HepG2 (cell line): ENCODE results near the gene MYOZ3. TPM values are rescaled to one million over a fixed set of nuclear protein-coding genes. Genes with fewer than 3 reads are reported as not detected.

Source experiments
- ATAC-seq: fragments of 200-7000 bp; cut with Tn5 transposase; 3 replicates; pipeline ENCODE4 v1.9.1; 2020; ENCODE audit warnings: mild to moderate bottlenecking, moderate library complexity
- BruUV-seq: library from RNA; stranded (reverse); fragments of 400-500 nt; replicated peaks from 2 replicates; lab custom pipeline; 2021; lab: Mats Ljungman, UMichigan
- CTCF ChIA-PET: fragments of 300-600 bp; formaldehyde crosslinking; extraction: SDS; loops from one replicate; lab custom pipeline; 2021; ENCODE audit warnings: low total read pairs, inconsistent platforms, low intra/inter-chr PET ratio; lab: Yijun Ruan, JAX
- POLR2A ChIA-PET: fragments of 350-600 bp; sonication (Branson Sonifier 250); formaldehyde crosslinking; loops from one replicate; lab custom pipeline; 2020; ENCODE audit warnings: antibody characterized with exemption, inconsistent platforms; lab: Yijun Ruan, JAX
- DNase-seq: peaks from one replicate; pipeline ENCODE4 v3.0.0-alpha.2; 2015; ENCODE audit warnings: low spot score
- FAIRE-seq: peaks from 3 replicates; lab custom pipeline; 2011; peaks lifted over from hg19 to GRCh38; lab: Jason Lieb, UNC
- H2AFZ ChIP-seq: one replicate; pipeline ENCODE4 v1.6.1; 2011; ENCODE audit warnings: low read length, inconsistent platforms
- H3K27ac ChIP-seq: fragments of 300-600 bp; 3 replicates; pipeline ENCODE4 v1.8.0; 2011; ENCODE audit warnings: mixed run types, mild to moderate bottlenecking, mixed read lengths, low read length, inconsistent platforms; ENCODE audit not compliant: insufficient read depth; ENCODE audit errors: extremely low read length
- H3K27me3 ChIP-seq, 2 experiments: fragments of 200-600 bp in 1 of 2; 2 replicates in 1 of 2; 3 replicates in 1 of 2; pipeline versions ENCODE4 v1.6.0 to v1.8.0; 2011; ENCODE audit warnings: low read length in 2 of 2, mild to moderate bottlenecking in 2 of 2, moderate library complexity in 2 of 2, inconsistent platforms in 1 of 2; ENCODE audit not compliant: insufficient read depth in 2 of 2, control insufficient read depth in 1 of 2
- H3K36me3 ChIP-seq, 2 experiments: fragments of 200-600 bp in 1 of 2; replicated peaks in 1 of 2; 2 replicates in 1 of 2; 3 replicates in 1 of 2; pipeline versions ENCODE4 v1.5.1 to v1.8.0; 2011; ENCODE audit warnings: low read length in 2 of 2, inconsistent platforms in 1 of 2; ENCODE audit not compliant: insufficient read depth in 2 of 2, control insufficient read depth in 1 of 2
- H3K4me1 ChIP-seq: 2 replicates; pipeline ENCODE4 v1.5.1; 2012; ENCODE audit warnings: low read length, inconsistent platforms; ENCODE audit not compliant: insufficient read depth
- H3K4me2 ChIP-seq: 2 replicates; pipeline ENCODE4 v1.6.0; 2011; ENCODE audit warnings: low read depth, low read length, inconsistent platforms
- H3K4me3 ChIP-seq, 3 experiments: fragments of 200-600 bp in 1 of 3; sonication (generic), shearing (Covaris generic) in 1 of 3; replicated peaks in 1 of 3; 2 replicates each; pipeline ENCODE4 v1.5.1; 2011 to 2016; ENCODE audit warnings: low read length in 3 of 3, inconsistent platforms in 2 of 3, low read depth in 2 of 3, mild to moderate bottlenecking in 2 of 3, control low read depth in 1 of 3, mixed read lengths in 1 of 3; ENCODE audit not compliant: insufficient read depth in 1 of 3
- H3K79me2 ChIP-seq: one replicate; pipeline ENCODE4 v1.6.1; 2011; ENCODE audit warnings: low read length, inconsistent platforms; ENCODE audit not compliant: insufficient read depth
- H3K9ac ChIP-seq: 2 replicates; pipeline ENCODE4 v1.6.0; 2011; ENCODE audit warnings: mild to moderate bottlenecking, low read depth, low read length, inconsistent platforms; ENCODE audit not compliant: insufficient read depth
- H3K9me3 ChIP-seq: 2 replicates; pipeline ENCODE4 v1.5.1; 2012; ENCODE audit warnings: mild to moderate bottlenecking, low read length
- H4K20me1 ChIP-seq: 2 replicates; pipeline ENCODE4 v1.6.0; 2011; ENCODE audit warnings: inconsistent platforms, mild to moderate bottlenecking, low read length, moderate library complexity; ENCODE audit not compliant: insufficient read depth
- GLI4 ChIP-seq: sonication (generic); formaldehyde crosslinking; IDR thresholded peaks from 2 replicates; pipeline ENCODE4 v1.5.1; 2020; ENCODE audit warnings: missing genetic modification reagents, mild to moderate bottlenecking, moderate library complexity, borderline replicate concordance
- NR2F6 ChIP-seq, 2 experiments: IDR thresholded peaks; 2 replicates each; pipeline ENCODE4 v1.6.1; 2016; ENCODE audit warnings: antibody characterized with exemption in 1 of 2, mild to moderate bottlenecking in 1 of 2
- PAF1 ChIP-seq: IDR thresholded peaks from 2 replicates; pipeline ENCODE4 v1.6.1; 2016; ENCODE audit warnings: missing genetic modification reagents, missing compliant biosample characterization
- RAD21 ChIP-seq: fragments of 450-650 bp; formaldehyde crosslinking; IDR thresholded peaks from 2 replicates; pipeline ENCODE4 v1.5.0; 2020; ENCODE audit warnings: mild to moderate bottlenecking
- WGBS: methylation state at CpG from one replicate; pipeline ENCODE4 v1.1.6; 2017; ENCODE audit warnings: low lambda C conversion rate; 5-methylcytosine and 5-hydroxymethylcytosine counted together
- in situ Hi-C: cut with HindIII; loops from 2 replicates; pipeline ENCODE4 v1.10.0; 2017; ENCODE audit warnings: low pct_unique_long_range_greater_than_20kb; ENCODE audit not compliant: extremely low pct_ligation_motif_present
- intact Hi-C: fragments of 100-400 bp; cut with micrococcal nuclease; formaldehyde crosslinking; loops from one replicate; pipeline ENCODE4 v1.10.0; 2022; ENCODE audit not compliant: unreplicated experiment
- polyA plus RNA-seq, 8 experiments: library from polyadenylated mRNA; depleted of rRNA in 3 of 8; stranded (reverse) in 7 of 8; unstranded in 1 of 8; fragments of >200 nt; fragmentation: Illumina TruSeq in 4 of 8; extraction: Trizol in 4 of 8; gene quantifications; 2 replicates each; pipeline versions ENCODE4 v1.2.1 to v1.2.3, GENCODE V29; 2011 to 2016; ENCODE audit warnings: low read depth in 4 of 8, missing spikeins in 1 of 8, mixed read lengths in 1 of 8; ENCODE audit not compliant: insufficient read depth in 1 of 8
- total RNA-seq, 5 experiments: library from RNA; depleted of rRNA; stranded (reverse); fragments of >200 nt; fragmentation: Illumina TruSeq; extraction: Trizol; gene quantifications; 2 replicates each; pipeline ENCODE4 v1.2.3, GENCODE V29; 2016; ENCODE audit warnings: low read depth in 1 of 5
- TF ChIP-seq, protein P1 (sequence below): sonication (generic); formaldehyde crosslinking; IDR thresholded peaks from 2 replicates; pipeline ENCODE4 v1.9.0; 2021; ENCODE audit warnings: missing genetic modification reagents, mild to moderate bottlenecking, borderline replicate concordance
- TF ChIP-seq, protein P2 (sequence below): sonication (generic); formaldehyde crosslinking; IDR thresholded peaks from 2 replicates; pipeline ENCODE4 v1.4.0; 2020; ENCODE audit warnings: missing genetic modification reagents
- TF ChIP-seq, protein P3 (sequence below): sonication (generic); formaldehyde crosslinking; IDR thresholded peaks from 2 replicates; pipeline ENCODE4 v1.5.0; 2020; ENCODE audit warnings: mild to moderate bottlenecking, missing genetic modification reagents, moderate library complexity
- TF ChIP-seq, protein P4 (sequence below): sonication (generic); formaldehyde crosslinking; IDR thresholded peaks from 2 replicates; pipeline ENCODE4 v1.8.1; 2023; ENCODE audit warnings: missing genetic modification reagents, inconsistent platforms, borderline replicate concordance

The MYOZ3 gene
- total and polyA plus RNA-seq, 2 of the 13 experiments (the other 11 are each of a cell fraction or from before 2014, with no cell fraction given): 0.05 TPM; not detected in 1

DNA sequence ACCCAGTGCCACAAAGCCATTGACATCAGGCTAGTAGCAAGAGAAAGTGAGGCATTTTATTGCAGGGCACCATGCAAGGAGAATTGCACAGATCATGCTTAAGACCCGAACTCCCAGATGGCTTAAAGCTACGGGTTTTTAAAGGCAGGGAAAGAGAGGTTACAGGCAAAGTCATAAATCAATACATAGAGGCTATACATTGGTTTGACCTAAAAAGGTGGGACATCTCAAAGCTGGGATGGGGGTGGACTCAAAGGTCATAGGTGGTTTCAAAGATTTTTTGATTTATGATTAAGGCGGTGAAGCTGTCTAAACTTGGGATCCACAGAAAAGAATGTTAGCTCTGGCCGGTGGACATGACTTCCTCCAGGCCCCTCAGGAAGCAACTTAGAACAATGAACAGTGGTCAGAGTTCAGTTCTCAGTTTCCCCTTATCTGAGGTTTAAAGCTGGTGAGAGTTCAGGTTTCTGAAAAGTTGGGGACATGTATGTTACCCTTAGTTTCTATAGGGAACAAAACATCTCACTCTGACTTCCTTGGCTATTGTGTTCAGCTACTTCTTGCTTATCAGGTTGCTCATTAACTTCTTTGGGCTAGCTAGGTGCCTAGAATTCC lies 45.8 kb downstream of the MYOZ3 start:
- no peak overlapping the region for H3K4me2 ChIP-seq
- no peaks in the 10 kb centered on the region for H3K79me2 ChIP-seq
- 0 out of 2 replicates have a peak, but pooled peaks cover 3% of the 10 kb centered on the region for H3K4me1 ChIP-seq
- in situ Hi-C loops (no loop called here), intact Hi-C loops (no loop called here)
- H3K4me3 ChIP-seq: no peak overlapping the region
- no peak overlapping the region for H2AFZ ChIP-seq
- POLR2A ChIA-PET: no interaction called here
- no peak overlapping the region for H3K9ac ChIP-seq
- no peaks in the 10 kb centered on the region for H3K27me3 ChIP-seq
- H4K20me1 ChIP-seq: no peaks in the 10 kb centered on the region
- CTCF ChIA-PET: no interaction called here
- BruUV-seq: no TSS peak
- 75% methylated on average over 4 of the region's 4 CpGs for WGBS
- no peaks in the 10 kb centered on the region for H3K9me3 ChIP-seq
- H3K27ac ChIP-seq: no peak overlapping the region
- FAIRE-seq: no peak
- no peak for DNase-seq
- peaks cover 6 to 27% of the 10 kb centered on the region in 2 experiments for H3K36me3 ChIP-seq
- TF ChIP-seq PAF1 (CRISPR knock-in tag) (no peak), NR2F6 (IDR thresholded peaks at IDR 0.05) (no peak), NR2F6 (CRISPR knock-in tag; IDR thresholded peaks at IDR 0.05) (no peak)
- TF ChIP-seq, protein P1, sequence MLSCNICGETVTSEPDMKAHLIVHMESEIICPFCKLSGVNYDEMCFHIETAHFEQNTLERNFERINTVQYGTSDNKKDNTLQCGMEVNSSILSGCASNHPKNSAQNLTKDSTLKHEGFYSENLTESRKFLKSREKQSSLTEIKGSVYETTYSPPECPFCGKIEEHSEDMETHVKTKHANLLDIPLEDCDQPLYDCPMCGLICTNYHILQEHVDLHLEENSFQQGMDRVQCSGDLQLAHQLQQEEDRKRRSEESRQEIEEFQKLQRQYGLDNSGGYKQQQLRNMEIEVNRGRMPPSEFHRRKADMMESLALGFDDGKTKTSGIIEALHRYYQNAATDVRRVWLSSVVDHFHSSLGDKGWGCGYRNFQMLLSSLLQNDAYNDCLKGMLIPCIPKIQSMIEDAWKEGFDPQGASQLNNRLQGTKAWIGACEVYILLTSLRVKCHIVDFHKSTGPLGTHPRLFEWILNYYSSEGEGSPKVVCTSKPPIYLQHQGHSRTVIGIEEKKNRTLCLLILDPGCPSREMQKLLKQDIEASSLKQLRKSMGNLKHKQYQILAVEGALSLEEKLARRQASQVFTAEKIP (CRISPR knock-in tag): no peak
- ATAC-seq: no peak

DNA sequence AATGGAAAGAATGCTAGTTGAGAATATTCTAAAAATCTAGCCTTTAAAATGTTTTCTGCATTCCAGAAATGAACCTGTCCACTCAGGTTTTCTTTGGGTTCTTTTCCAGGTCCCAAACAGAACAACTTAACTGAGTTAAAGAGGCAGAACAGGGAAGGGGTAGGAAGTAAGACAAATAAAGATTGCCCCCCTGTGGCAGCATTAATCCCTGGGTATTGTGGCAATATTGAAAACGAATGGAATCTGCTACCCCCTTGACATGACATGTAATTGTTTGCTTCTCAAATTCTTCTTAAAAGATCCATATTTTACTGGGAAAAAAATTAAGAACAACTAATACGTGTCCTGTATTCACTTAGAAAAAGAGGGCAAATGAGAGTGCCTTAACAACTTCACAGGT lies 49.1 kb downstream of the MYOZ3 start:
- H4K20me1 ChIP-seq: no peaks in the 10 kb centered on the region
- H3K4me2 ChIP-seq: no peak overlapping the region
- no peaks in the 10 kb centered on the region for H3K79me2 ChIP-seq
- ChIA-PET POLR2A (no interaction called here), CTCF (interaction anchor here (0.7 to 2.1 kb wide), 2 partner anchors 147 to 149 kb away, joined by 3 to 11 read pairs; no protein-coding TSS in a partner anchor)
- in situ Hi-C loops (no loop called here), intact Hi-C loops (loop anchor here (2.0 kb wide), 1 partner anchor 149 kb away; no protein-coding TSS in a partner anchor)
- H3K4me1 ChIP-seq: no peaks in the 10 kb centered on the region
- DNase-seq (no peak), ATAC-seq (peak; percentile 49; the same call in 2 of the 3 replicates), FAIRE-seq (no peak)
- no peak overlapping the region for H3K9ac ChIP-seq
- H3K4me3 ChIP-seq: no peak overlapping the region
- no peak overlapping the region for H2AFZ ChIP-seq
- no peaks in the 10 kb centered on the region for H3K9me3 ChIP-seq
- no peak overlapping the region for H3K27ac ChIP-seq
- no peaks in the 10 kb centered on the region for H3K27me3 ChIP-seq
- H3K36me3 ChIP-seq: peaks cover 7 to 41% of the 10 kb centered on the region in 2 experiments
- 78% methylated on average over 2 of the region's 2 CpGs for WGBS
- BruUV-seq: no TSS peak
- TF ChIP-seq RAD21 (CRISPR knock-in tag): no peak
- TF ChIP-seq, protein P2, sequence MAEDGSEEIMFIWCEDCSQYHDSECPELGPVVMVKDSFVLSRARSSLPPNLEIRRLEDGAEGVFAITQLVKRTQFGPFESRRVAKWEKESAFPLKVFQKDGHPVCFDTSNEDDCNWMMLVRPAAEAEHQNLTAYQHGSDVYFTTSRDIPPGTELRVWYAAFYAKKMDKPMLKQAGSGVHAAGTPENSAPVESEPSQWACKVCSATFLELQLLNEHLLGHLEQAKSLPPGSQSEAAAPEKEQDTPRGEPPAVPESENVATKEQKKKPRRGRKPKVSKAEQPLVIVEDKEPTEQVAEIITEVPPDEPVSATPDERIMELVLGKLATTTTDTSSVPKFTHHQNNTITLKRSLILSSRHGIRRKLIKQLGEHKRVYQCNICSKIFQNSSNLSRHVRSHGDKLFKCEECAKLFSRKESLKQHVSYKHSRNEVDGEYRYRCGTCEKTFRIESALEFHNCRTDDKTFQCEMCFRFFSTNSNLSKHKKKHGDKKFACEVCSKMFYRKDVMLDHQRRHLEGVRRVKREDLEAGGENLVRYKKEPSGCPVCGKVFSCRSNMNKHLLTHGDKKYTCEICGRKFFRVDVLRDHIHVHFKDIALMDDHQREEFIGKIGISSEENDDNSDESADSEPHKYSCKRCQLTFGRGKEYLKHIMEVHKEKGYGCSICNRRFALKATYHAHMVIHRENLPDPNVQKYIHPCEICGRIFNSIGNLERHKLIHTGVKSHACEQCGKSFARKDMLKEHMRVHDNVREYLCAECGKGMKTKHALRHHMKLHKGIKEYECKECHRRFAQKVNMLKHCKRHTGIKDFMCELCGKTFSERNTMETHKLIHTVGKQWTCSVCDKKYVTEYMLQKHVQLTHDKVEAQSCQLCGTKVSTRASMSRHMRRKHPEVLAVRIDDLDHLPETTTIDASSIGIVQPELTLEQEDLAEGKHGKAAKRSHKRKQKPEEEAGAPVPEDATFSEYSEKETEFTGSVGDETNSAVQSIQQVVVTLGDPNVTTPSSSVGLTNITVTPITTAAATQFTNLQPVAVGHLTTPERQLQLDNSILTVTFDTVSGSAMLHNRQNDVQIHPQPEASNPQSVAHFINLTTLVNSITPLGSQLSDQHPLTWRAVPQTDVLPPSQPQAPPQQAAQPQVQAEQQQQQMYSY (CRISPR knock-in tag): no peak
- TF ChIP-seq, protein P3, sequence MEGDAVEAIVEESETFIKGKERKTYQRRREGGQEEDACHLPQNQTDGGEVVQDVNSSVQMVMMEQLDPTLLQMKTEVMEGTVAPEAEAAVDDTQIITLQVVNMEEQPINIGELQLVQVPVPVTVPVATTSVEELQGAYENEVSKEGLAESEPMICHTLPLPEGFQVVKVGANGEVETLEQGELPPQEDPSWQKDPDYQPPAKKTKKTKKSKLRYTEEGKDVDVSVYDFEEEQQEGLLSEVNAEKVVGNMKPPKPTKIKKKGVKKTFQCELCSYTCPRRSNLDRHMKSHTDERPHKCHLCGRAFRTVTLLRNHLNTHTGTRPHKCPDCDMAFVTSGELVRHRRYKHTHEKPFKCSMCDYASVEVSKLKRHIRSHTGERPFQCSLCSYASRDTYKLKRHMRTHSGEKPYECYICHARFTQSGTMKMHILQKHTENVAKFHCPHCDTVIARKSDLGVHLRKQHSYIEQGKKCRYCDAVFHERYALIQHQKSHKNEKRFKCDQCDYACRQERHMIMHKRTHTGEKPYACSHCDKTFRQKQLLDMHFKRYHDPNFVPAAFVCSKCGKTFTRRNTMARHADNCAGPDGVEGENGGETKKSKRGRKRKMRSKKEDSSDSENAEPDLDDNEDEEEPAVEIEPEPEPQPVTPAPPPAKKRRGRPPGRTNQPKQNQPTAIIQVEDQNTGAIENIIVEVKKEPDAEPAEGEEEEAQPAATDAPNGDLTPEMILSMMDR (CRISPR knock-in tag): peak; percentile 49
- no peak for TF ChIP-seq GLI4 (CRISPR knock-in tag)
- TF ChIP-seq, protein P4, sequence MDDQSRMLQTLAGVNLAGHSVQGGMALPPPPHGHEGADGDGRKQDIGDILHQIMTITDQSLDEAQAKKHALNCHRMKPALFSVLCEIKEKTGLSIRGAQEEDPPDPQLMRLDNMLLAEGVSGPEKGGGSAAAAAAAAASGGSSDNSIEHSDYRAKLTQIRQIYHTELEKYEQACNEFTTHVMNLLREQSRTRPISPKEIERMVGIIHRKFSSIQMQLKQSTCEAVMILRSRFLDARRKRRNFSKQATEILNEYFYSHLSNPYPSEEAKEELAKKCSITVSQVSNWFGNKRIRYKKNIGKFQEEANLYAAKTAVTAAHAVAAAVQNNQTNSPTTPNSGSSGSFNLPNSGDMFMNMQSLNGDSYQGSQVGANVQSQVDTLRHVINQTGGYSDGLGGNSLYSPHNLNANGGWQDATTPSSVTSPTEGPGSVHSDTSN (CRISPR knock-in tag): no peak
